Common myeloid progenitor, CD34-positive (primary cell): ENCODE measurements around the gene ZFYVE1.

Experiments
- CTCF ChIA-PET: fragments of 350-600 bp; sonication (Branson Sonifier 250); formaldehyde crosslinking; loops from one replicate; lab custom pipeline; 2021; ENCODE audit warnings: antibody characterized with exemption; lab: Charles Lee
- POLR2A ChIA-PET: fragments of 350-600 bp; sonication (Branson Sonifier 250); formaldehyde crosslinking; loops from one replicate; lab custom pipeline; 2021; ENCODE audit warnings: antibody characterized with exemption; lab: Charles Lee
- DNase-seq, 3 donors: peaks; one replicate each; pipeline versions ENCODE4 v3.0.0 to v3.0.0-alpha.2; 2013
- H3K27ac ChIP-seq, 2 experiments: 1 replicate in 1 of 2; 2 replicates in 1 of 2; pipeline ENCODE4 v1.7.0; 2013; ENCODE audit warnings: inconsistent platforms in 2 of 2, low read length in 2 of 2, mild to moderate bottlenecking in 2 of 2, low read depth in 1 of 2, moderate library complexity in 1 of 2; ENCODE audit not compliant: severe bottlenecking in 2 of 2, insufficient read depth in 1 of 2, poor library complexity in 1 of 2
- H3K27me3 ChIP-seq, 5 experiments: replicated peaks in 2 of 5; 1 replicate in 3 of 5; 2 replicates in 2 of 5; pipeline versions ENCODE4 v1.6.1 to v1.7.0; 2013; ENCODE audit warnings: low read length in 4 of 5, mild to moderate bottlenecking in 2 of 5, moderate library complexity in 2 of 5, inconsistent platforms in 1 of 5; ENCODE audit not compliant: insufficient read depth in 5 of 5, control insufficient read depth in 4 of 5
- H3K36me3 ChIP-seq, 4 experiments: 1 replicate in 2 of 4; 2 replicates in 2 of 4; pipeline versions ENCODE4 v1.6.1 to v1.7.0; 2013; ENCODE audit warnings: low read length in 3 of 4, control low read depth in 1 of 4, mild to moderate bottlenecking in 1 of 4; ENCODE audit not compliant: control insufficient read depth in 4 of 4, insufficient read depth in 4 of 4
- H3K4me1 ChIP-seq, 4 experiments: 1 replicate in 3 of 4; 2 replicates in 1 of 4; pipeline versions ENCODE4 v1.6.1 to v1.7.1; 2013; ENCODE audit warnings: low read length in 3 of 4, mild to moderate bottlenecking in 3 of 4, control low read depth in 1 of 4, inconsistent platforms in 1 of 4, moderate library complexity in 1 of 4; ENCODE audit not compliant: control insufficient read depth in 4 of 4, insufficient read depth in 4 of 4; ENCODE audit errors: control extremely low read depth in 1 of 4
- H3K4me3 ChIP-seq, 7 experiments: 1 replicate in 4 of 7; 2 replicates in 3 of 7; pipeline versions ENCODE4 v1.5.1 to v1.7.0; 2013; ENCODE audit warnings: mild to moderate bottlenecking in 7 of 7, low read length in 6 of 7, moderate library complexity in 6 of 7, inconsistent platforms in 2 of 7, low read depth in 2 of 7, control low read depth in 1 of 7; ENCODE audit not compliant: insufficient read depth in 4 of 7, control insufficient read depth in 1 of 7; ENCODE audit errors: extremely low read depth in 1 of 7
- H3K9me3 ChIP-seq, 5 experiments: 1 replicate in 4 of 5; 2 replicates in 1 of 5; pipeline versions ENCODE4 v1.6.1 to v1.7.1; 2013; ENCODE audit warnings: low read length in 4 of 5, mild to moderate bottlenecking in 2 of 5, inconsistent platforms in 1 of 5, low read depth in 1 of 5, moderate library complexity in 1 of 5; ENCODE audit not compliant: control insufficient read depth in 4 of 5, insufficient read depth in 2 of 5; ENCODE audit errors: control extremely low read depth in 1 of 5
- WGBS: methylation state at CpG from one replicate; pipeline ENCODE4 v1.1.5; 2013; ENCODE audit not compliant: insufficient coverage; 5-methylcytosine and 5-hydroxymethylcytosine counted together

ZFYVE1 gene

DNA sequence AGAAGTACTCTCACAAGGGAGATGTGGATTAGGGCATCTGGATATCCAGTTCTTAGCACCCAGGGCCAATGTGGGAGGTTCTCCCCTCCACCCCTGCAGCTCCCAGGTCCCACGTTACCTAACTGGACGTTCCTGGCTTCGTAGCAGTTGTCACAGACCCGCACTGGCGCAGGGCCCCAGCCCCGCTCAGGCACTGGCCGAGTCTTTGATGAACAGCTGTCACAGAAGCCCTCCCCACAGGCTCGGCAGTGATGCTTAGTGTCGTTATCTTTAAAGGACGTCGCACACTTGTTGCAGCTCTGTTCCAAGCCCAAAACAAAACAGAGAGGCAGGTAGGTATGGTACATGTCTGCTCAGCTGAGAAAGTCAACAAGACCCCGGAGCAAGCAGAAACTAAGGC lies 52.2 kb downstream of the ZFYVE1 start:
- no peak overlapping the region for H3K27ac ChIP-seq
- ChIA-PET POLR2A (no interaction called here), CTCF (interaction anchor here (0.6 to 1.4 kb wide), 3 partner anchors 8 to 1927 kb away, joined by 3 to 4 read pairs (median 3); no protein-coding TSS in a partner anchor)
- no peaks in the 10 kb centered on the region for H3K9me3 ChIP-seq
- WGBS, result 95% methylated on average over 7 of the region's 12 CpGs
- peaks cover 27 to 76% (median 49%) of the 10 kb centered on the region in 4 experiments for H3K36me3 ChIP-seq
- H3K27me3 ChIP-seq, result no peaks in the 10 kb centered on the region
- no peak overlapping the region for H3K4me3 ChIP-seq
- no peaks in the 10 kb centered on the region for H3K4me1 ChIP-seq
- DNase-seq, result no peak

DNA sequence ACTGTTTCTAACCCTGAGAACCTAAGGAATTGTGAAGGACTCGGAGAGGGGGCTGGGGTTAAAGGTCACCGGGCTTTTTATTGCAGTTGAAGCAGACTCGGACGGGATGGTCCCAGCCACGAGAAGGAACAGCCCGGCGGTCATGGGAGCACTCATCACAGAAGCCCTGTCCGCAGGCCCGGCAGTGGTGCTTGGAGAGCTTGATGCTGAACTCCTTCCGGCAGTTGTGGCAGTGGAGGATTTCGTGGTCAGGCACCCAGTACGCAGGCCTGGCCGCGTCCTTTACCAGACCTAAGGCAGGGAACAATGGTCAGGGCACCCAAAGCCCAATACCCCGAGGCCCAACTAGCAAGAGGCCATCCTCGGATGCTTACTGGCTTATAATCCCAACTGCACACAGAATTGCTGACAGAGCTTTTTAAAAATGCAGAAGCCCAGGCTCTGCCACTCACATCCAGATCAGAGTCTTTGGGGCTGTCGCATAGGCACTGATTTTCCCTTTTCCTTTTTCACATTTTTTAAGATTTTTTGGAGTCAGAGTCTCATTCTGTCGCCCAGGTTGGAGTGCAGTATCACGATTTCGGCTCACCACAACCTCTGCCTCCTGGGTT lies 56.0 kb downstream of the ZFYVE1 start:
- 98% methylated on average over 20 of the region's 20 CpGs for WGBS
- CTCF ChIA-PET, result no interaction called here
- peaks cover 27 to 70% (median 39%) of the 10 kb centered on the region in 4 experiments for H3K36me3 ChIP-seq

DNA sequence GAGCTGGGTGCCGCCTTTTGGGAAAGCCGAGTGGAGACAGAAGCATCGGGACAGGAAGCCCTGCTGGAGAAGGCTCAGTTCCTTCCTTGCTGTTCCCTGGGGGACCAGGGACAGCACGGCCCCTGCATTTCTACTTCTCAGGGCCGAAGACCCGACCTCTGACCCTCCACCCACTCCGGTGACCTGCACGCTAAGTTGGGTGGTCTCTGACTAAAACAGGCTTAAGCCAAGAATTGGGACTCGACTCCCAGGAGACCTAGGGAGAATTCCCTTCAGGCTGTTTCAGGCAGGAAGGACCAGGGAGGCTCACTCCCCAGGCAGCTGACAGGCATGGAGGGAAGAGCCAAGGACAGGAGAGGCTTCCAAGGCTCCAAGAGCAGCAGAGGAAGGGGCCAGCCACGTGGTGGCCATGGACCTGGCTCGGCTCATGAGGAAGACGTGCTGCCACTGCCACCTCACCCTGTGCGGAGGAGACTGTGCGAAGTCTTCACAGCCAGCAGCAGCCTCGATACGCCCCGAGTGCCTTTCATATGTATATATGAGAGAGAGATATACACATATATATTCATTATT lies 56.8 kb downstream of the ZFYVE1 start:
- CTCF ChIA-PET, result no interaction called here
- no peaks in the 10 kb centered on the region for H3K9me3 ChIP-seq
- no peaks in the 10 kb centered on the region for H3K27me3 ChIP-seq
- 89% methylated on average over 4 of the region's 17 CpGs for WGBS
- no peak overlapping the region for H3K27ac ChIP-seq
- no peak overlapping the region for H3K4me3 ChIP-seq
- DNase-seq, result no peak
- no peaks in the 10 kb centered on the region for H3K4me1 ChIP-seq
- POLR2A ChIA-PET, result no interaction called here
- peaks cover 20 to 62% (median 31%) of the 10 kb centered on the region in 4 experiments for H3K36me3 ChIP-seq

More for the DNA sequence above, 56.0 kb downstream of the ZFYVE1 start:
- no peak for DNase-seq
- Histone ChIP-seq H3K27me3 (no peaks in the 10 kb centered on the region), H3K4me3 (no peak overlapping the region), H3K4me1 (no peaks in the 10 kb centered on the region), H3K27ac (no peak overlapping the region), H3K9me3 (no peaks in the 10 kb centered on the region)
- POLR2A ChIA-PET, result no interaction called here

DNA sequence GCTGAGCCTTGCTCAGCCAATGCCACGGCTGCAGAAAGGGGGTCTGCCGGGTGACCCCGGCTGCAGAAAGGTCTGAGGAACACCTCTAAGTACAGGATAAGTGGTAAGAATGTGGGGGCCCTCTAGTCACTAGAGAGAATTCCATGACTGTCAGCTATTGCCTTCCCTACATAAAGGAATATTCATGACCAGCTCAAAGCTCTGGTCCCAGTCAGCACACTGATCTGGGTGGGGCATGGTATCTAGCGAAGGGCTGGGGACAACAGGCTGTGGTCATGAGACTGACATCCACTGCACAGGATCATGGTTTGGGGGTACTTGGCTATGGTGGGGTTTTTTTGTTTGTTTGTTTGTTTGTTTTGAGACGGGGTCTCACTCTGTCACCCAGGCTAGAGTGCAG lies 58.6 kb downstream of the ZFYVE1 start:
- H3K4me3 ChIP-seq, result no peak overlapping the region
- H3K9me3 ChIP-seq, result no peaks in the 10 kb centered on the region
- no peak overlapping the region for H3K27ac ChIP-seq
- 97% methylated on average over 5 of the region's 5 CpGs for WGBS
- H3K36me3 ChIP-seq, result peaks cover 5 to 44% (median 14%) of the 10 kb centered on the region in 4 experiments
- ChIA-PET POLR2A (no interaction called here), CTCF (no interaction called here)
- H3K4me1 ChIP-seq, result no peaks in the 10 kb centered on the region
- no peak for DNase-seq
- H3K27me3 ChIP-seq, result no peaks in the 10 kb centered on the region

DNA sequence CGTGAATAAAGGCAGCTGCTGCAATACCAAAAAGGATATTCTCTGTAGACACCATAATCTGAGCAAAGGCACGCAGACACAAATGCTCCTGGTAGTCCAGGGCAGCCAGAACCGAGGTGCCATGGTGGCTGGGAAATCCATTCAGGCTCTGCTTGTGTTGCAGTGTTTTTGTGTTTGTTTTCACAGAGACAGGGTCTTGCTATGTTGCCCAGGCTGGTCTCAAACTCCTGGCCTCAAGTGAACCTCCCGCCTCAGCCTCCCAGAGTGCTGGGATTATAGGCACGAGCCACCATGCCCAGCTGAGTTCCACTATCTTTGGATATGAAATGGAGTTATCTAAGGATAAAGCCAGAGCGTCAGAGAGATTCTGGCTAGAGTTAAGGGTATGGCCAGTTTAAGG lies 60.9 kb downstream of the ZFYVE1 start:
- Histone ChIP-seq H3K27me3 (no peaks in the 10 kb centered on the region), H3K4me3 (no peak overlapping the region), H3K9me3 (no peaks in the 10 kb centered on the region), H3K27ac (no peak overlapping the region), H3K36me3 (peaks cover 5 to 31% (median 16%) of the 10 kb centered on the region in 4 experiments), H3K4me1 (no peaks in the 10 kb centered on the region)
- POLR2A ChIA-PET, result no interaction called here
- WGBS, result 95% methylated on average over 5 of the region's 6 CpGs
- no peak for DNase-seq
- CTCF ChIA-PET, result interaction anchor here (1.8 kb wide), 1 partner anchor 17 kb away, joined by 8 read pairs; no protein-coding TSS in a partner anchor

DNA sequence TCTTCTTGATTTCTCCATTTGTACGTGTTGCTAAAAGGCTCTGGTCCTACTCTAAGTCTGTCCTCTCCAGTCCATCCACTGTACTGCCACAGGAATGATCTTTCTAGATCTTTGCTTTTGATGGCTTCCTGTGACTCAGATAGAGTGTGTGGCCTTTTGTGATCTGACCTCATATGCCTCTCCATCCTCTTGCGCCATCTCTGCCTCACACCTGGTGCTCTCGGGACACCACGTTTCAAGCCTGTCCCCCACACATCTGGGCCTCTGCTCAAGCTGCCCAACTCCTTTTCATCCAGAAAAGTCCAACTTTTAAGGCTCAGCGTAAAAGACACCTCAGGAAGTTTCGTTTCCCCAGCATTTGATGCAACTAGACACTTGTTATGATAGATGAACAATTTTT lies 61.7 kb downstream of the ZFYVE1 start:
- WGBS, result 87% methylated on average over 3 of the region's 6 CpGs
- CTCF ChIA-PET, result no interaction called here

DNA sequence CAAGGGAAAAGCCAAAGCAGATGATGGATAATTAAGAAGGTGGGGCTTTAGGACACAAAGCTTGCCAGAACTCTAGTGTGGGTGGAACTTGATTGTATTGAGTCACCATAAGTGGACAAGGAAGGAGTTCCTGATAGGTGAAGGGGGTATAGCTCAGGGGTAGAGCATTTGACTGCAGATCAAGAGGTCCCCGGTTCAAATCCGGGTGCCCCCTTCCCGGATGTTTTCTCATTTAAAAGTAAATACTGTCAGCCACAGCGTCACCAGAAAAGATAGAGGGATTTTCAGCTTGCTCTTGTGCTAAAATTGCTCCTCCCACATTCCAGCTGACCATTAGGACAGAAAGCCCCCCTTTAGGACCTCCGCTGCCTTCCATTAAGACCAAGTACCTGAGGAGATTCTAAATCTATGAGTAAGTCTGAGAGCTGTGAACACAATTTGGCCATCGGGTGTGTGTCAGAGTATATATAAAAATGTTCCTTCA lies 64.0 kb downstream of the ZFYVE1 start:
- Histone ChIP-seq H3K27ac (no peak overlapping the region), H3K4me3 (no peak overlapping the region), H3K9me3 (no peaks in the 10 kb centered on the region), H3K27me3 (no peaks in the 10 kb centered on the region), H3K4me1 (no peaks in the 10 kb centered on the region), H3K36me3 (peaks cover 2 to 28% (median 20%) of the 10 kb centered on the region in 4 experiments)
- ChIA-PET POLR2A (no interaction called here), CTCF (interaction anchor here (0.9 kb wide), 1 partner anchor 446 kb away, joined by 3 read pairs; no protein-coding TSS in a partner anchor)
- DNase-seq, result peak in 1 of 3 donors; percentile 20
- 75% methylated on average over 4 of the region's 6 CpGs for WGBS

More for the DNA sequence above, 61.7 kb downstream of the ZFYVE1 start:
- peaks cover 5 to 27% (median 16%) of the 10 kb centered on the region in 4 experiments for H3K36me3 ChIP-seq
- H3K4me3 ChIP-seq, result no peak overlapping the region
- no peaks in the 10 kb centered on the region for H3K4me1 ChIP-seq
- no peaks in the 10 kb centered on the region for H3K27me3 ChIP-seq
- H3K27ac ChIP-seq, result no peak overlapping the region
- POLR2A ChIA-PET, result no interaction called here
- no peaks in the 10 kb centered on the region for H3K9me3 ChIP-seq
- no peak for DNase-seq
